Stimulated activated CD4-positive, alpha-beta T cell treated with anti-CD3 and anti-CD28 coated beads, Interleukin-4, amount 100 ng/mL, for 1 hour (primary cell): ENCODE measurements around the gene KLF11.
A peak's percentile ranks its signal among the peaks of the same experiment; 100 is the strongest.

ENCODE experiments used
- DNase-seq: peaks from one replicate; pipeline ENCODE4 v3.0.0-alpha.2; 2020

Gene KLF11

DNA sequence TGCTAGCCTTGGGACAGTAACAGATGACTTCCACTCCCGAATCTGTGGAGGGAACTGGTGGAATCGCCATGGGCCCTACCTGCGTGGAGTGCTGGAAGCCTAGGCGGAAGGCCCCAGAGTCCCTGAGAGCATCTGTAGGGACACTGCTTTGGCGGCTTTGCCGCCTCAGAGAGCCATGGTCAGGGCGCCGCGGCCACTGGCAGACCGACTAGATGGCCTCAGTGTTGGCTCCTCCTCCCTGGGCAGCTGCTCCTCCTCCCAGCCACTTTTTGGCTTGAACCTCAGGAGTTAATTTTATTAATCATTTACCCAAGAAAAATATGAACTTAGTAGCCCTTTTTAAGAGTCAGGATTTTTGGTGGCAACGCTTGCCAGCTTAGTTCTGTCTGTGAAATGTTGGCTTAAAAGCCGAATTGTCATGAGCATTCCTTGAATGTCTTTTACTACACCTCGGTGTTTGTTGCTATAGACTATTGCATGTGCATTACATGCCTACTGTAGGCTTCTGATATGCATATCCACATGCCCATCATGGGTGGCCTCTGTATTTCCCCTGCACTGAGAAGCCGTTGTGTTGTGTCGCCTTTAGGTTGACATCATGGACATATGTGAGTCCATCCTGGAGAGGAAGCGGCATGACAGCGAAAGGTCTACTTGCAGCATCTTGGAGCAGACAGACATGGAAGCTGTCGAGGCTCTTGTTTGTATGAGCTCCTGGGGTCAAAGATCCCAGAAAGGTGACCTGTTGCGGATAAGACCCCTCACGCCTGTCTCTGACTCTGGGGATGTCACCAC lies 2.4 kb downstream of the KLF11 start:
- DNase-seq, result no peak

DNA sequence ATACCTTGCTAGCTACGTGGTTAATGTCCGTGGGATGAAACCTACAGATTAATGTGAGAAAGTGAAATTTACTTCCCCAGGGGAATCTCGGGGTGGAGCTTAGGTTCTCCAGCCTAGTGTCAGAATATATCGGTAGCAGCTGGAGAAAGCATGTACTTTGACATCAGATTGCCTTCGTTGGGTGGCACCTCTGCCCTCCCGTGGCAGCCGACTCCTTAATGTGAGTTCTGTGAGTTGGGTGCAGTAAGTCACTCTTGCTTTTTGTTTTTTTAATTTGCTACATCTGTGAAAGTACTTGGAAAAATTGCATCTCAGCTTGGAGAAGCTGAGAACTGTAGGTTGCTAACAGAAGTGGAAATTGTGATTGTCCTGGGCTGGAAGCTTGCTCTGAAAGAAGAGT lies 3.6 kb downstream of the KLF11 start:
- DNase-seq, result no peak

DNA sequence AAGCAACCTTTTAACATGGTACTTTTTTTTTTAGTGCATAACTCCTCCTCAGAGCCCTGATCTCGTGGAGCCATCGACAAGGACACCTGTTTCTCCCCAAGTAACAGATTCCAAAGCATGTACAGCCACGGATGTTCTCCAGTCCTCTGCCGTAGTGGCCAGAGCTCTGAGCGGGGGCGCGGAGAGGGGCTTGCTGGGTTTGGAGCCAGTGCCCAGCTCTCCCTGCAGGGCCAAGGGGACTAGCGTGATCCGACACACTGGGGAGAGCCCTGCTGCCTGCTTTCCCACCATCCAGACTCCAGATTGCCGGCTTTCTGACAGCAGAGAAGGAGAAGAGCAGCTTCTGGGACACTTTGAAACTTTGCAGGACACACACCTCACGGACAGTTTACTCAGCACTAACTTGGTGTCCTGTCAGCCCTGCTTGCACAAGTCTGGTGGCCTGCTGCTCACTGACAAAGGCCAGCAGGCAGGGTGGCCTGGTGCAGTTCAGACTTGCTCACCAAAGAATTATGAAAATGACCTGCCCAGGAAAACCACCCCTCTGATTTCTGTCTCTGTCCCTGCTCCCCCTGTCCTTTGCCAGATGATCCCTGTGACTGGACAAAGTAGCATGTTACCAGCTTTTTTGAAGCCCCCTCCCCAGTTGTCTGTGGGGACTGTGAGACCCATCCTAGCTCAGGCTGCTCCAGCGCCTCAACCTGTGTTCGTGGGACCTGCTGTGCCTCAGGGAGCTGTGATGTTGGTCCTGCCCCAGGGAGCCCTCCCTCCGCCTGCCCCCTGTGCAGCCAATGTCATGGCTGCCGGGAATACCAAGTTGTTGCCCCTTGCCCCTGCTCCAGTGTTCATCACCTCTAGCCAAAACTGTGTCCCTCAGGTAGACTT lies 4.5 kb downstream of the KLF11 start:
- no peak for DNase-seq

DNA sequence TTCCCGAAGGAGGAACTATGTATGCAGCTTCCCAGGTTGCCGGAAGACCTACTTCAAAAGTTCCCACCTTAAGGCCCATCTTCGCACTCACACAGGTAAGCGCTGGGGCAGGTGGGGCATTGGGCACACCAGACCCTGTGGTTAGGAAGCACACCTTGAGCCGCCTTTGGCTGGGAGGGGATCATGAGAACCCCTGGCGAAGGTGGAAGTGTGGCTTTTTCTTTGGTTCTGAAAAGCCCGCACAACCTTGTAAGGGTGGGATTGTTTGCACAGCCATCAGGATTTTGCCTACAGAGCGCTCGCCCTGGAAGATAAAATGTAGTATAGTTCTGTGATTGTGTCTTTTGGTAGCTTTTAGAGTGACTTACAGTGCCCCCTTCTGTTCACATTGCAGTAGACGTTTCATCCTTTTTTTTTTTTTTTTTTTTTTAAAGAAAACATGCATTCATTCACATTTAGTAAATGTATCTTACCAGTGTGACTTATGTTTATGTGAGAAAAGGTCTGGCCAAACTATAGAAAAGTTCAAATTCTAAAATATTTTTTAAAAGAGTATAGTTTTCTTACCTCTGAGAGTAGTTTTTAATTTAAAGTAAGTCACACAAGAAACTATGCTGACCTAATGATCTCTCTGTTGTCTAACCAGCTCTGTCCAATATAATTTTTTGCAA lies 5.3 kb downstream of the KLF11 start:
- no peak for DNase-seq

DNA sequence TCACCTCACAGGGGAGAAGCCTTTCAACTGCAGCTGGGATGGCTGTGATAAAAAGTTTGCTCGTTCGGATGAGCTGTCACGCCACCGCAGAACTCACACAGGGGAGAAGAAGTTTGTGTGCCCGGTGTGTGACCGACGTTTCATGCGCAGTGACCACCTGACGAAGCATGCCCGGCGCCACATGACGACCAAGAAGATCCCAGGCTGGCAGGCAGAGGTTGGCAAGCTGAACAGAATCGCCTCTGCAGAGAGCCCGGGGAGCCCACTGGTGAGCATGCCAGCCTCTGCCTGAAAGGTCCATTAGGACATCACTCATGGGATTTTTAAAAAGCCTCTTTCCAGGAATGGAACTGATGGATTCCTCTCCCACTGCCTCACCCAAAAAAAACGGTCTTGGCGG lies 8.9 kb downstream of the KLF11 start:
- no peak for DNase-seq

DNA sequence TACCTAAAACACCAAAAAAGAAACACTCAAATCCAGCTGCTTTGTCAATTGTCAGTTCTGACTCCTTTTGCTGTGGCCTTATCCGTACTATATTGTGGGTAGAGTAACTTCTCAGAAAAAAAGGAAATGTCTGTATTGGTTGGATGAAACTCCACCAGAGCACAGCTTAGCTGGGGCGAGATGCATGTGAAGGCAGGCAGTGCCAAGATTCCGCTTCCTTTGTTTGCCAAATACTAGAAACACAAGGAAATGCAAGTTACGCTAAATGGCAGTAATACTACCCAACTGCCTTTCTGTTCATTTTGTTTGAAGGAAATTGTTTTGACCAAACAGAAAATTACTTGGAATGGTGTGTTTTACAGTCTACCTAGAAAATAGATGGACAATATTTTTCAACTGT lies 10.0 kb downstream of the KLF11 start:
- no peak for DNase-seq

DNA sequence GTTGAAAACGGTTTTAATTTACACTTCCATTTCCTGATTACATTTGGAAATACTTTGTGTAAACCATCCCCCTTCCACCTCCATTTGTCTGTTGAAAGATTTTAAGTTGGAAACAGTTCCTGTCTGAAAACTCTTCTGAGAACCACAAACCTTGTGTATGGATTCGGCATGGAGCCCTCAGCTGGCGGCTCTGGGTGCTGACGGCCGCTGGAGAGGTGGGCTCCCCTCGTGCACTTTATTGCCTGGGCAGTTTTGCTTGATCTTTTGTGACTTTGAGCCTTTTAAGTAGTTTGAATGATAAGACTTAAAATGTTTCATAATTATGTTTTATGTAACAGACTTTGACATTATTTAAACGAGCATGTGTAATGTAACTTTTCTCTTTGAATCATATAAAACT lies 11.1 kb downstream of the KLF11 start:
- no peak for DNase-seq

DNA sequence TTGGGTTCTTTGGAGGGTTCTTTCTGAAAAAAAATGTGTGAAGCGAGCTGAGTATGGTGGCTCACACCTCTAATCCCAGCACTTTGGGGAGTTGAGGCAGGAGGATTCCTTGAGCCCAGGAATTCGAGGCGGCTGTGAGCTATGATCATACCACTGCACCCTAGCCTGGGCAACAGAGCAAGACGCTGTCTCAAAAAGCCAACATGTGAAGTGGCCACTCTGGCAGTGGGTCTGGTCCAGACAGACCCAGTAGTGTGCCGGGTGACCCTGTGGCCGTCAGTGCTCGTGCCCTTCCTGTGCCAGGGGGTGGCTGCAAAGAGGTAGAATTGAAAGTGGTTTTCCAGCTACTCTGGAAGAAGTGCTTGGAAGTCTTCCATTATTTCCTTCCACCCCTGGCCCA lies 11.6 kb downstream of the KLF11 start:
- DNase-seq, result no peak

DNA sequence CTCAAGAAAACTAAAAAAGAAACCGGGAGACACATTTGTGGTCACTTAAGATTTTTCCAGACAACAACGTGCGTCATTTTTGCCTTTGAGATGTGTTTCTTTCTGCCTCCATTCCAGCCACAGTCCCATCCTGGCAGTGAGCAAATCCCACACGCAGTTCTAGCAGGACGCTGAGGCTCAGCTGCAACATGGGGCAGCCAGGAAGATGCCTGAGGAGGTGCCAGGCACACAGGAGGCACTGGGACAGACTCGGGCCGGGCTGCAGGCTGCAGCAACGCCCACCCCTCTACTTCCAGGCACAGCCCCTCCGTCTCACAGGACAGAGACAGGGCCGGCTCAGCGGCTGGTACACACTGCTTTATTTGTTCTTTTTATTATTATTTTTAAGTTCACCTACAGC lies 13.1 kb downstream of the KLF11 start:
- no peak for DNase-seq

DNA sequence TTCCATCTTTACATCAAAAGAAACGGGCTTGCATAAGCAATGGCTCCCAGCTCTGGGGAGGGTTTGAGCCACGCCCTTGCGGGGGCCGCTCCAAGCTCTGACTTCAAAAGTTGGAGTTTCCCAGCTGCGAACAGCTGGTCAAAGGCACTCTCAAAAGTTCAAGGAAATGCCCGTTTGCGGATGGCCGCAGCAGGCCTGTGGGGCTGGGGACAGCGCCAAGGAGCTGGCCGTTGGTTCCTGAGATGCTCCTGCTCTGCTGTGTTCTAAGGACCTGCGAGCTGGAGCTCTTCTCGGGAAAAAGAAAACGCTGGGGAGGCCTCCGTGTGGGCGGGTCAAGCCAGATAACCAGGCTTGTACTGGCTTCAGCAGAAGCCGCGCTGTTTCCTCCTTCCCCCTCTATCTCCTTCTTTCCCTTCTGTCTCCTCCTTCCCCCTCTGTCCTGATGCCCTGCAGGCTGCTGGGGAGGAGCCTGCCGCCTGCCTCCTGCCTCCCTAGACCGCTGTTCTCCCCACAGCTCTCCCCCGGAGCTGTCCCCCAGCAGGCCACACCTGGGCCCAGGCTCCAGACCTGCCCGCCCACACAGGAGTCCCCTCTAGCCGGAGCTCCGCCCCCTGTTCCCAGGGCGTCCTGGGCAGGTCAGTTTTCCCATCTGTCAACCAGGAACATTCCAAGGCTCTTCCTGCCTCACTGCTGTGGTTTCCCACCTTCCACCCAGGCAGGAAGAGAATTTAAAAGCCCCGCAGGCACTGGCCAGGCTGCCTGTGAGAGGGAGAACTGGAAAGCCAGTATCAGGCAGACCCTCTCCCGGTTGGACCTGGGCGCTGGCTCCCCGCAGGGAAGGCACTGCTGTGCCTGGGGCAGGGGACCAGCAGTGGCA lies 14.1 kb downstream of the KLF11 start:
- peak; percentile 27 for DNase-seq

DNA sequence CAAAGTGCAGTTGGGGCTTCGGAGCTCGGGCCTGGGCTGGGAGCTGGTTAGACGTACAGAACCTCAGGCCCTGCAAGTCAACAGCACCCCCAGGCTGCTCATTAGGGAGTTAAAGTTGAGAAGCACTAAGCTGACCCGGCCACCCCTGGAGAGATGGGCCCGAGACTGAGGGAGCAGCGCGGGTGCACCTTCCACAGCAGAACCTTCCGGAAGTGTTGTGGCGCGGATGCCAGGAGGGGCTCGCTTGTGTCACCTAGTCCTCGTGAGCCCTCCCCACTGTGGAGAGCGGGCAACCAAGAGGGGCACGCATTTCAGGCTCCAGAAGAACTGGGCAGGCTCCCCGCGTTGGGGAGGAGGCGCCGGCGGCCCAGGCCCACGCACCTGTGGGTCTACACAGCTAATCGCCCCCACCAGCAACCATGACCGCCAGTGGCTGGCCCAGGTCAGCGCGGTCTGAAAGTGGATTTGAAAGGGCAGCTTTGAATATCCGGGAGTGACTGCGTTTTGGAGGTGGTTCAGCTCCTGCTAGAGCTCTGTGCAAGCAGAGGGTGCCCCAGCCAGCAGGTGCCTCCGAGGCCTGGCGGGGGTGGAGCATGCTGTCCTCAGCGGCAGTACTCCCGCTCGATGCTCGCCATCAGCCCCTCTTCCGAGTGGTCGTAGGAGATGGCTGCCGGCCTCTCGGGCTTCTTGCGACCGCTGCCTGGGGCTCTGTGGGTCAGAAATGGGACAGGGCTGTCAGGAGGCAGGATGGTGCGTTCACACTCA lies 15.1 kb downstream of the KLF11 start:
- DNase-seq, result no peak

DNA sequence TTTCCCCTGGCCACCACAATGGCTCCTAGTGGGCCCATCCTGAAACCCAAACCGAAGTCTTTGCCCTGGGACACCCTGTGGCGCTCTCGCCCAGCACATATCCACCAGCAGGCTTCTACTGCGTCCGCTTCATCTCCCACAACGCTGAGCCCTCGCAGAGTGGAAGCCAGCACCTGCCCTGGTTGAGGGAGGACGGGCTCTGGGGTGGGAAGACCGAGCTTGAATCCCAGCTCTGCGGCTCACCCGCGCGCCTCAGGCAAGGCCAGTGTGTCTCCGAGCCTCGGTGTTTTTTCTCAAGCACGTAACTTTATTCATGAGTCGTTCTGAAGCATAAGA lies 15.6 kb downstream of the KLF11 start:
- no peak for DNase-seq

DNA sequence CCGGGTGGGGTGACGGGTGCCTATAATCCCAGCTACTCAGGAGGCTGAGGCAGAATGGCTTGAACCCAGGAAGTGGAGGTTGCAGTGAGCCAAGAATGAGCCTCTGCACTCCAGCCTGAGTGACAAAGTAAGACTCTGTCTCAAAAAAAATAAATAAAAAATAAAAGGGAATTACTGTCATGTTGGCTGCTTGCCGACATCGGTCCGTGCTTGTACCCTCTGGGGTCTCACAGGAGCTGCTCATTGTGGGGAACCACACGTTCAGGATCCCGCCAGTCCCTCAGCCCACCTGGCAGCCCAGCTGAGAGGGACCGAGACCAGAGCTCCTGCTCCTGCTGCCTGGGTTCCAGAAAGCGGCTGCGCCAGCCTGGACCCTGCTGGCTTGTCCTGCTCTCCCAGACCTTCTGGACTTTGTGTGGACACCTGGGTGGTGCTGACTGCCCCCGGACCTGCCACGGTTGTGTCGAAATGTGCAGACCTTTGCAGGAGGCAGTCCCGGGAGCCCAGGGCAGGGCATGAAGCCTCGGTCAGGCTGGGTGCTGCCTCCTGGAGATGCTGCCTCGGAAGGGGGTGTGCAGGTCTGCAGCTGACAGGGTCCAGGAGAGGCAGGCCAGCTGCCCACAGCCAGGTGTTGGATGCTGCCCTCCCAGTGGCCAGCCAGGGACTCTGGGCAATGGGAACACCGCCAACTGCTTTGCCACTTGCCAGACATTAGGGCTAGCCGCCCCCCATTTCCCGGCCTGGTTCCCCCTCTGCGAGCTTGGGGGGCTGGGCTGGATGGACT lies 16.4 kb downstream of the KLF11 start:
- DNase-seq, result no peak

DNA sequence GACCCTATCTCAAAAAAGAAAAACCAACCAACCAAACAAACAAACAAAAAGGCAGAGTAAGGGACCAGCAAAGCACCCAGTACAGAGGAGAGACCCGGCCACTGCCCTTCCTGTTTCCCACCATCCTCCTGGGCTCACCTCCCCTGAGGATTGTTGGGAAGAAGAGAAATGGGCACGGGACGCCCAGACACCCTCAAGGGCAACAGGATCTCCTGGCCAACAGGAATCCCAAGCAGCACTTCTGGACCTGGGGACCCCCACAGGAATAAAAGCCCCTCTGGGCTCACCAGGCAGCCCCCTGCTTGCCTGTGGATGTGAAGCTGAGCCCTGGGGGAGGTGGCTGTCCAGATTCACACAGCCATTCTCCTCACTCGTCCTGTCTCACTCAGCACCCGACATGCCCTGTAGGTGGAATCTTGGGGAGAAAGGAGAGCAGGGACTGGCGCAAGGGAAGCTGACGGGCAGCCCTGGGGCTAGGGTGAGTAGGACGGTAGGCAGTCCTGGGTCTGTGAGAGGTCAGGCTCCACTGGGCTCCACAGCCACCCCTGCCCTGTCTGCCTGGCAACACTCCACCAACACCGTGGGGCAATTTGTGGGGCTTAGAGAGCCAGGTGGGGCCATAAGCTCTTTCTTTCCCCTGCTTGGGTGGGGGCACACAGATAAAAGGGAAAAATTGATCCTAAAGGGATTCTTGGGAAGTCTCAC lies 18.0 kb downstream of the KLF11 start:
- DNase-seq, result no peak

DNA sequence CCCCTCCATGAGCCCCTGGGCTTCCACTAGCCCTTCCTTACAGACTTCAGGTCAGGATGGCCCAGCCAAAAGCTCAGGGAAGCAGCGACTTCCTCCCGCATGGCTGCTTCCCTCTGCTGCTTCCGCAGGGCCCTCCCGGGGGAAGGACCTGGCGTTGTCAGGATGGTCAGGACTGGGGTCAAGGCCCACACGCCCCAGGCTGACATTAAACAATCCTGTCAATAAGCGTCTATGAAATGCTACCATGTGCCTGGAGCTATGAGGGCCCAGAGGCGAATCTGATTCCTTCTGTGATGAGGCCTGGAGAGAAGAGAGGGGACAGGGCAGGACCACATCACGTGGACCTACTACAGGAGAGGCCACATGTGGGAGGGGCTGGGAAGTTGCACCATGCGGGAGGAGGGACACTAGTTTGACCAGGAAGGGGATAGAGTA lies 19.6 kb downstream of the KLF11 start:
- no peak for DNase-seq

DNA sequence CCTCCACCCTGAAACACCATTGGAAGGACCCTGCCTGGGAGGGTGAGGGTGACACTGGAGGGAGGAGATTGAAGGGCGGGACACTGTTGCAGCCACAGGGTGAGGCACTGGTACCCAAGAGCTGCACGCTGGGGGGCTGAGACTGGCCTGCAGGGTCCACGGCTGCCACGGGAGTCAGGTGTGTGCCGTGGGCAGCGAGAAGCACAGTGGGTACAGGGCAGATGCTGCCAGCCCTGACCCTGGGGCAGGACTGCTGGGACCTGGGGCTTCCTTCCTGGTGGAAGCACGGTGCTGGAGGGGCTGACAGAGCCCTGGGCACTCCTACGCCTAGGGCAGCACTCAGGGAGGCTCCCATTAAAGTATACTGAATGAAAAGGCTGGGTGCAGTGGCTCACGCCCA lies 20.2 kb downstream of the KLF11 start:
- DNase-seq, result no peak

DNA sequence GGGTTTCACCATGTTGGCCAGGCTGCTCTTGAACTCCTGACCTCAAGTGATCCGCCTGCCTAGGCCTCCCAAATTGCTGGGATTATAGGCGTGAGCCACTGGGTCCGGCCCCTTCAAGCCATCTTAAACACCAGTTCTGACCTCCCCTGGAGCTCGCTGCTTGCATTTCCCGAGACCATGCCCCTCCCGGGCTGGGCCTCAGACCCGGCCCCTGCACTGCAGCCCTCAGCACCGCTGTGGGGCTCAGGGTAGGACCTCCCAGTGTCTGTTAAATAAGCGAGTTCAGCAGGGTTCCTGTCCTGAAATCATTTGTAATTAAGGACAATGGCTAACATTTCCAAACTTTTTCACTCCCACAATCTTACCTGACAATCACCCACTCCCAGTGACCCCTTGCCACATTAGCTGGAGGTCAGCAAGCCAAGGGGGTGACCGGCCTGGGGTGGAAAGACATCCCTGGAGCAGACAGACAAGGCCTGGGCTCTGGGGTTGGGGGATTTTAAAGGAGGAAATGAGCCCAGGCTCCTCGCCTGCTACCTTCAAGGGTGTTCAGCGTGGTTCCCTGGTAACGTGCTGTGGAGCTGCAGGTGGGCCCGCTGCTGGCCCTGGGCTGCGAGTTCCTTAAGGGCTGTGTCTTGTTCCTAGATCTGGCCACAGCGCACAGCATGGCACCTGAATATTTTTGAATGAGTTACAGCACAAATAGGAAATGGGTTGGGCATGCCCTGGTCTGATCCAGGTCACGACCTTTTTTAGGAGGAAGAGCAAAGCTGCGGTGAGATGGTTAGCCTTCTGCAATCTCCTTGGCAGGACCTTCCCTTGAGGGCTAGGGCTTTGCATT lies 21.8 kb downstream of the KLF11 start:
- no peak for DNase-seq

DNA sequence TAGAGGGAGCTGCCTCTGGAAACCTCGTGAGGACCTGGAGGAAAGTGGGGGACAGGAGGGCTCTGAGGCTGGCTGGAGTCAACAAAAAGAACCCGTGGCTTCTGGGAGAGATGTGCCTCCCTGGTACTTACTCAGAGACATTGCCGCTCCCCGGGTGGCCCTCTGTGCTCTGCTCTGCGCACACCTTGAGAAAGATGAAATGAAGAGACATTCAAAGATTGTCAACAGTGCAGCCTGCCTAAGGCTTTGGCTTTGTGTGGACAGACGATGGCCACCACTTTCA lies 22.4 kb downstream of the KLF11 start:
- no peak for DNase-seq

DNA sequence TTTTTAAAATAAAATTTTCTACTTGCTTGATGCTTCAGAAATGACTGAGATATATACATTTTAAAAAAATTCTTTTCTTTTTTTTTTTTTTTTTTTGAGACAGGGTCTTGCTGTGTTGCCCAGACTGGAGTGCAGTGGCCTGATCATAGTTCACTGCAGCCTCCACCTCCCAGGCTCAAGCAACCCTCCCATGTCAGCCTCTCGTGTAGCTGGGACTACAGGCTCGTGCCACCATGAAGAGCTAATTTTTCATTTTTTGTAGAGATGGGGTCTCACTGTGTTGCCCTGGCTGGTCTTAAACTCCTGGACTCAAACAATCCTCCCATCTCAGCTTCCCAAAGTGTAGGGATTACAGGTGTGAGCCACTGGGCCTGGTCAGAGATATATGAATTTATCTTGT lies 24.0 kb downstream of the KLF11 start:
- no peak for DNase-seq

DNA sequence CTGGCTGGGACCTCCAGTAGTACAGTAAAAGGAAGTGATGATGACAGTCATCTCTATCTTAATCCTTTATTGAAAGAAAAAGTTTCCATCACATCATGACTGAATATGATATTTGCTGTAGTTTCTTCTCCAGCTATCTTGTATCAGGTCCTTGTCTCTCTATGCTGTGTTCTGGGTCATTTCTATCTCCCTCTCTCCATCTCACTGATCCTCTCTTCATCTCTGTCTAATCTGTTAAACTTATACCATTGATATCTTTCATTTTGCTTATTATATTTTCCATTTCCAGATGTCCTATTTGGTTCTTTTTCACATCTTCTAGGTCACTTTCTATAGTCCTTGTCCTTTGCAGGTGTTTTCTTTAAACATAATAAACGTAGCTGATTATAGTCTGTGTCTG lies 24.5 kb downstream of the KLF11 start:
- no peak for DNase-seq
